ENCODE results near the gene LYVE1. TPM values are rescaled to one million over a fixed set of nuclear protein-coding genes. Genes with fewer than 3 reads are reported as not detected.

LYVE1 gene
- total and polyA plus RNA-seq, 2 of the 13 experiments (the other 11 are each of a cell fraction or from before 2014, with no cell fraction given) = 1.2 to 1.4 TPM

- no peak for TF ChIP-seq LCORL (IDR thresholded peaks at IDR 0.05)
- TF ChIP-seq LCORL (CRISPR knock-in tag; IDR thresholded peaks at IDR 0.05) = 0 out of 2 replicates have a peak, but pooled peaks have one; percentile 10
- no peak for TF ChIP-seq HNRNPUL1 (IDR thresholded peaks at IDR 0.05; ENCODE audit: low read depth, low read length)
- no peak for TF ChIP-seq ZHX2 (IDR thresholded peaks at IDR 0.05; ENCODE audit: low read depth)
- no peak for TF ChIP-seq ZHX2 (CRISPR knock-in tag; IDR thresholded peaks at IDR 0.05; ENCODE audit: borderline replicate concordance)
- TF ChIP-seq SKIL (CRISPR knock-in tag; IDR thresholded peaks at IDR 0.05; ENCODE audit: borderline replicate concordance) = no peak
- no peak for TF ChIP-seq ATRX (CRISPR knock-in tag; IDR thresholded peaks at IDR 0.05; ENCODE audit: borderline replicate concordance)
- peak; percentile 31; the same call in 1 of the 2 replicates for TF ChIP-seq KDM5B (CRISPR knock-in tag; IDR thresholded peaks at IDR 0.05; ENCODE audit: borderline replicate concordance)
- peak overlapping the region in 1 of 3 experiments; percentile 34; a peak in 1 of 6 replicates for H3K4me3 ChIP-seq (replicated peaks in 1 of 3; ENCODE audit: insufficient read depth in 1 of 3, low read depth in 2 of 3, low read length in 3 of 3)
- H3K9me3 ChIP-seq (ENCODE audit: low read length) = no peaks in the 10 kb centered on the region
- peaks cover 74% of the 10 kb centered on the region for H3K4me1 ChIP-seq (ENCODE audit: insufficient read depth, low read length)
- H2AFZ ChIP-seq (ENCODE audit: low read length) = peak overlapping the region; percentile 43
- no TSS peak for BruUV-seq (replicated peaks)
- peak overlapping the region; percentile 59 for H3K4me2 ChIP-seq (ENCODE audit: low read depth, low read length)
- FAIRE-seq (no peak), DNase-seq (ENCODE audit: low spot score) (no peak), ATAC-seq (no peak)
- intact Hi-C loops (cut with micrococcal nuclease; ENCODE audit: unreplicated experiment) = no loop called here
- no peaks in the 10 kb centered on the region for H3K27me3 ChIP-seq (ENCODE audit: control insufficient read depth in 1 of 2, insufficient read depth in 2 of 2, low read length in 2 of 2)
- H4K20me1 ChIP-seq (ENCODE audit: insufficient read depth, low read length) = no peaks in the 10 kb centered on the region
- ChIA-PET POLR2A (no interaction called here), CTCF (ENCODE audit: low intra/inter-chr PET ratio, low total read pairs) (no interaction called here)
- peak overlapping the region; percentile 61 for H3K27ac ChIP-seq (ENCODE audit: extremely low read length, insufficient read depth, low read length)
- no peaks in the 10 kb centered on the region for H3K79me2 ChIP-seq (ENCODE audit: insufficient read depth, low read length)
- WGBS (ENCODE audit: low lambda C conversion rate) = 94% methylated on average over 3 of the region's 5 CpGs
- peak overlapping the region; percentile 20; the same call in 1 of the 2 replicates for H3K9ac ChIP-seq (ENCODE audit: insufficient read depth, low read depth, low read length)
- in situ Hi-C loops (cut with HindIII; ENCODE audit: extremely low pct_ligation_motif_present, low pct_unique_long_range_greater_than_20kb) = no loop called here
- H3K36me3 ChIP-seq (replicated peaks in 1 of 2; ENCODE audit: control insufficient read depth in 1 of 2, insufficient read depth in 2 of 2, low read length in 2 of 2) = no peaks in the 10 kb centered on the region
Observed at GRCh38 chr11:10603721-10604297, 35.3 kb upstream of the LYVE1 start.

Data from HepG2 (cell line).